Mesenchymal stem cell (in vitro differentiated cells and primary cell): Measurements from ENCODE around the gene STARD3NL.
"Not testable (repeated sequence)": the region's sequence is repeated elsewhere in the genome, so short reads cannot be mapped to it uniquely, and the experiment has no call there.

Experiments used
- DNase-seq: peaks from one replicate; pipeline ENCODE4 v3.0.0-alpha.2; 2013
- H2AFZ ChIP-seq: one replicate; pipeline ENCODE4 v1.6.1; 2013; ENCODE audit warnings: low read depth, mild to moderate bottlenecking, control low read depth, inconsistent platforms, low read length, moderate library complexity
- H2AK5ac ChIP-seq: 2 replicates; pipeline ENCODE4 v1.6.1; 2013; ENCODE audit warnings: low read length, moderate library complexity, mild to moderate bottlenecking, inconsistent platforms; ENCODE audit not compliant: severe bottlenecking
- H2BK120ac ChIP-seq: one replicate; pipeline ENCODE4 v1.6.1; 2013; ENCODE audit warnings: low read depth, mild to moderate bottlenecking, inconsistent platforms, low read length, moderate library complexity
- H2BK12ac ChIP-seq, 2 experiments: one replicate each; pipeline ENCODE4 v1.6.1; 2013; ENCODE audit warnings: inconsistent platforms in 2 of 2, low read length in 2 of 2, mild to moderate bottlenecking in 2 of 2, moderate library complexity in 2 of 2, control low read depth in 1 of 2
- H2BK15ac ChIP-seq: one replicate; pipeline ENCODE4 v1.6.1; 2013; ENCODE audit warnings: mild to moderate bottlenecking, low read depth, inconsistent platforms; ENCODE audit not compliant: poor library complexity, severe bottlenecking
- H2BK5ac ChIP-seq: 2 replicates; pipeline ENCODE4 v1.6.1; 2013; ENCODE audit warnings: low read depth, mild to moderate bottlenecking, low read length, control low read depth, inconsistent platforms; ENCODE audit not compliant: poor library complexity, severe bottlenecking
- H3K14ac ChIP-seq, 2 experiments: one replicate each; pipeline ENCODE4 v1.6.1; 2013; ENCODE audit warnings: inconsistent platforms in 2 of 2, low read length in 2 of 2, control low read depth in 1 of 2, mild to moderate bottlenecking in 1 of 2, moderate library complexity in 1 of 2
- H3K18ac ChIP-seq, 2 experiments: one replicate each; pipeline ENCODE4 v1.6.1; 2013; ENCODE audit warnings: inconsistent platforms in 2 of 2, low read length in 2 of 2, control low read depth in 1 of 2, low read depth in 1 of 2, mild to moderate bottlenecking in 1 of 2
- H3K23ac ChIP-seq, 2 experiments: one replicate each; pipeline ENCODE4 v1.6.1; 2013; ENCODE audit warnings: inconsistent platforms in 2 of 2, low read length in 2 of 2, mild to moderate bottlenecking in 2 of 2, moderate library complexity in 2 of 2, control low read depth in 1 of 2
- H3K27ac ChIP-seq: 2 replicates; pipeline ENCODE4 v1.5.1; 2013; ENCODE audit warnings: mild to moderate bottlenecking, moderate library complexity, low read length, control low read depth, inconsistent platforms; ENCODE audit not compliant: poor library complexity, severe bottlenecking
- H3K27me3 ChIP-seq, 2 experiments: 2 replicates each; pipeline versions ENCODE4 v1.6.1 to v1.7.0; 2013; ENCODE audit warnings: low read length in 2 of 2, mild to moderate bottlenecking in 2 of 2, moderate library complexity in 2 of 2, control low read depth in 1 of 2, inconsistent platforms in 1 of 2; ENCODE audit not compliant: control insufficient read depth in 1 of 2, insufficient read depth in 1 of 2
- H3K36me3 ChIP-seq, 2 experiments: 2 replicates each; pipeline versions ENCODE4 v1.6.1 to v1.7.0; 2013; ENCODE audit warnings: low read length in 2 of 2, control low read depth in 1 of 2, inconsistent platforms in 1 of 2, low read depth in 1 of 2, mild to moderate bottlenecking in 1 of 2; ENCODE audit not compliant: insufficient read depth in 2 of 2, control insufficient read depth in 1 of 2
- H3K4ac ChIP-seq, 2 experiments: one replicate each; pipeline ENCODE4 v1.6.1; 2013; ENCODE audit warnings: inconsistent platforms in 2 of 2, low read length in 2 of 2, mild to moderate bottlenecking in 2 of 2, moderate library complexity in 2 of 2, control low read depth in 1 of 2, low read depth in 1 of 2
- H3K4me1 ChIP-seq: 2 replicates; pipeline ENCODE4 v1.6.1; 2013; ENCODE audit warnings: low read depth, low read length, control low read depth; ENCODE audit not compliant: control insufficient read depth, insufficient read depth
- H3K4me2 ChIP-seq: 2 replicates; pipeline ENCODE4 v1.6.1; 2013; ENCODE audit warnings: low read length, mild to moderate bottlenecking, inconsistent platforms; ENCODE audit not compliant: poor library complexity, severe bottlenecking
- H3K4me3 ChIP-seq, 2 experiments: 2 replicates each; pipeline versions ENCODE4 v1.5.1 to v1.7.0; 2013; ENCODE audit warnings: low read length in 2 of 2, mild to moderate bottlenecking in 2 of 2, control low read depth in 1 of 2, low read depth in 1 of 2; ENCODE audit not compliant: insufficient read depth in 1 of 2
- H3K79me1 ChIP-seq: replicated peaks from 2 replicates; pipeline ENCODE4 v1.6.1; 2013; ENCODE audit warnings: mild to moderate bottlenecking, control low read depth, low read length, inconsistent platforms; ENCODE audit not compliant: poor library complexity, severe bottlenecking
- H3K9ac ChIP-seq: 2 replicates; pipeline ENCODE4 v1.7.0; 2013; ENCODE audit warnings: mild to moderate bottlenecking, low read length, moderate library complexity
- H3K9me3 ChIP-seq: 2 replicates; pipeline ENCODE4 v1.7.0; 2013; ENCODE audit warnings: mild to moderate bottlenecking, low read length; ENCODE audit not compliant: control insufficient read depth
- H4K8ac ChIP-seq: one replicate; pipeline ENCODE4 v1.6.1; 2013; ENCODE audit warnings: inconsistent platforms, mild to moderate bottlenecking, low read length, moderate library complexity
- H4K91ac ChIP-seq: one replicate; pipeline ENCODE4 v1.6.1; 2013; ENCODE audit warnings: mild to moderate bottlenecking, low read length, inconsistent platforms
- WGBS: methylation state at CpG from one replicate; pipeline ENCODE4 v1.1.7; 2013; ENCODE audit warnings: mixed read lengths; 5-methylcytosine and 5-hydroxymethylcytosine counted together

STARD3NL gene

GRCh38 chr7:38229386-38229785 lies 51.3 kb downstream of the STARD3NL start:
- peaks cover 10% of the 10 kb centered on the region for H3K79me1 ChIP-seq
- no peak overlapping the region for H2BK120ac ChIP-seq
- no peaks in the 10 kb centered on the region for H3K27me3 ChIP-seq
- no peak overlapping the region for H3K4ac ChIP-seq
- H2BK15ac ChIP-seq: no peak overlapping the region
- H2BK12ac ChIP-seq: no peak overlapping the region
- H4K91ac ChIP-seq: no peak overlapping the region
- H3K14ac ChIP-seq: no peak overlapping the region
- H3K4me1 ChIP-seq: peaks cover 7% of the 10 kb centered on the region
- H3K27ac ChIP-seq: no peak overlapping the region
- H2AFZ ChIP-seq: no peak overlapping the region
- peak; percentile 15 for DNase-seq
- H4K8ac ChIP-seq: no peak overlapping the region
- H3K4me3 ChIP-seq: no peak overlapping the region
- peaks cover 22 to 52% of the 10 kb centered on the region in 2 experiments for H3K36me3 ChIP-seq
- H3K9ac ChIP-seq: no peak overlapping the region
- no peak overlapping the region for H2BK5ac ChIP-seq
- no peak overlapping the region for H2AK5ac ChIP-seq
- H3K23ac ChIP-seq: no peak overlapping the region
- H3K18ac ChIP-seq: no peak overlapping the region
- no peak overlapping the region for H3K4me2 ChIP-seq
- H3K9me3 ChIP-seq: no peaks in the 10 kb centered on the region
- WGBS: 98% methylated on average over 6 of the region's 6 CpGs

GRCh38 chr7:38229884-38230642 lies 52.0 kb downstream of the STARD3NL start:
- no peak overlapping the region for H4K91ac ChIP-seq
- H3K27me3 ChIP-seq: no peaks in the 10 kb centered on the region
- H3K9ac ChIP-seq: no peak overlapping the region
- peaks cover 8% of the 10 kb centered on the region for H3K79me1 ChIP-seq
- H3K27ac ChIP-seq: no peak overlapping the region
- H3K23ac ChIP-seq: no peak overlapping the region
- WGBS: no CpG with 5 or more reads among the region's 6 CpGs
- H2BK120ac ChIP-seq: no peak overlapping the region
- H3K14ac ChIP-seq: no peak overlapping the region
- no peak overlapping the region for H2AFZ ChIP-seq
- no peak overlapping the region for H2BK12ac ChIP-seq
- H4K8ac ChIP-seq: no peak overlapping the region
- peaks cover 20 to 48% of the 10 kb centered on the region in 2 experiments for H3K36me3 ChIP-seq
- H2BK5ac ChIP-seq: no peak overlapping the region
- H2BK15ac ChIP-seq: no peak overlapping the region
- no peak for DNase-seq
- H2AK5ac ChIP-seq: no peak overlapping the region
- H3K9me3 ChIP-seq: no peaks in the 10 kb centered on the region
- H3K4me2 ChIP-seq: no peak overlapping the region
- H3K18ac ChIP-seq: no peak overlapping the region
- no peak overlapping the region for H3K4ac ChIP-seq
- H3K4me3 ChIP-seq: no peak overlapping the region
- H3K4me1 ChIP-seq: peaks cover 7% of the 10 kb centered on the region

- Histone ChIP-seq H3K27ac (no peak overlapping the region), H3K9ac (no peak overlapping the region), H4K8ac (no peak overlapping the region), H3K4me2 (no peak overlapping the region), H3K27me3 (no peaks in the 10 kb centered on the region), H3K18ac (no peak overlapping the region), H3K36me3 (peaks cover 14 to 37% of the 10 kb centered on the region in 2 experiments), H3K14ac (no peak overlapping the region), H3K4ac (no peak overlapping the region), H2BK15ac (no peak overlapping the region), H3K79me1 (no peaks in the 10 kb centered on the region), H2BK120ac (no peak overlapping the region), H3K4me3 (no peak overlapping the region), H2AFZ (no peak overlapping the region), H2AK5ac (no peak overlapping the region), H3K23ac (no peak overlapping the region), H2BK12ac (no peak overlapping the region), H3K4me1 (peaks cover 6% of the 10 kb centered on the region), H2BK5ac (no peak overlapping the region), H3K9me3 (no peaks in the 10 kb centered on the region), H4K91ac (no peak overlapping the region)
- 67% methylated on average over 11 of the region's 11 CpGs for WGBS
- peak; percentile 20 for DNase-seq
Observed at GRCh38 chr7:38232502-38233366, 54.7 kb downstream of the STARD3NL start.

GRCh38 chr7:38234759-38235158 lies 56.7 kb downstream of the STARD3NL start:
- peaks cover 7 to 19% of the 10 kb centered on the region in 2 experiments for H3K36me3 ChIP-seq
- H3K23ac ChIP-seq, H2BK12ac ChIP-seq, DNase-seq, H3K14ac ChIP-seq, H3K9ac ChIP-seq, H3K27ac ChIP-seq, H3K4me3 ChIP-seq, H3K4me1 ChIP-seq, H3K79me1 ChIP-seq, H3K27me3 ChIP-seq, H3K18ac ChIP-seq, H3K4me2 ChIP-seq, H4K91ac ChIP-seq, H2AK5ac ChIP-seq, H2AFZ ChIP-seq, H4K8ac ChIP-seq, H2BK5ac ChIP-seq, H3K9me3 ChIP-seq, H3K4ac ChIP-seq, H2BK120ac ChIP-seq, H2BK15ac ChIP-seq: not testable (repeated sequence)
- 97% methylated on average over 11 of the region's 11 CpGs for WGBS
